HepG2 (cell line): ENCODE measurements around the gene RBM47.

Experiments used
- ARNT ChIP-seq: fragments of 450-650 bp; IDR thresholded peaks from 2 replicates; pipeline ENCODE4 v1.6.1; 2017
- CENPT ChIP-seq: sonication (generic); formaldehyde crosslinking; IDR thresholded peaks from 2 replicates; pipeline ENCODE4 v1.8.0; 2022; ENCODE audit warnings: low read depth, mild to moderate bottlenecking, moderate library complexity, missing genetic modification reagents
- CTCF ChIP-seq: sonication (generic); formaldehyde crosslinking; IDR thresholded peaks from 2 replicates; pipeline ENCODE4 v1.5.0; 2020; ENCODE audit warnings: mild to moderate bottlenecking, missing genetic modification reagents, moderate library complexity
- FOXJ3 ChIP-seq: sonication (generic); formaldehyde crosslinking; IDR thresholded peaks from 2 replicates; pipeline ENCODE4 v1.4.0; 2020; ENCODE audit warnings: missing genetic modification reagents, mild to moderate bottlenecking, borderline replicate concordance
- HHEX ChIP-seq: IDR thresholded peaks from 2 replicates; pipeline ENCODE4 v1.6.1; 2016; ENCODE audit warnings: control low read depth
- HMG20A ChIP-seq: IDR thresholded peaks from 2 replicates; pipeline ENCODE4 v1.6.1; 2016; ENCODE audit warnings: borderline replicate concordance
- HNRNPUL1 ChIP-seq: fragments of 200-400 bp; formaldehyde crosslinking; IDR thresholded peaks from 2 replicates; pipeline ENCODE4 v1.6.1; 2017; ENCODE audit warnings: low read depth, mild to moderate bottlenecking, low read length, moderate library complexity
- KDM1A ChIP-seq: IDR thresholded peaks from 2 replicates; pipeline ENCODE4 v1.6.1; 2016; ENCODE audit warnings: missing compliant biosample characterization
- NFE2L2 ChIP-seq: fragments of 150-350 bp; IDR thresholded peaks from 2 replicates; pipeline ENCODE4 v1.6.1; 2014; ENCODE audit warnings: low read length
- POLR2AphosphoS2 ChIP-seq: IDR thresholded peaks from 2 replicates; pipeline ENCODE4 v1.6.1; 2011; ENCODE audit warnings: low read depth, low read length, improper control_type of control experiment
- STAG1 ChIP-seq: sonication (generic); formaldehyde crosslinking; IDR thresholded peaks from 2 replicates; pipeline ENCODE4 v1.4.0; 2020; ENCODE audit warnings: missing genetic modification reagents
- ZNF501 ChIP-seq: sonication (generic); formaldehyde crosslinking; IDR thresholded peaks from 2 replicates; pipeline ENCODE4 v1.5.1; 2020; ENCODE audit warnings: mild to moderate bottlenecking, moderate library complexity, missing genetic modification reagents
- TF ChIP-seq, protein P1 (sequence below): sonication (generic); formaldehyde crosslinking; conservative IDR thresholded peaks from 2 replicates; pipeline ENCODE4 v1.5.0; 2020; ENCODE audit warnings: missing genetic modification reagents
- TF ChIP-seq, protein P2 (sequence below): sonication (generic); formaldehyde crosslinking; IDR thresholded peaks from 2 replicates; pipeline ENCODE4 v1.4.0; 2020; ENCODE audit warnings: missing genetic modification reagents

DNA sequence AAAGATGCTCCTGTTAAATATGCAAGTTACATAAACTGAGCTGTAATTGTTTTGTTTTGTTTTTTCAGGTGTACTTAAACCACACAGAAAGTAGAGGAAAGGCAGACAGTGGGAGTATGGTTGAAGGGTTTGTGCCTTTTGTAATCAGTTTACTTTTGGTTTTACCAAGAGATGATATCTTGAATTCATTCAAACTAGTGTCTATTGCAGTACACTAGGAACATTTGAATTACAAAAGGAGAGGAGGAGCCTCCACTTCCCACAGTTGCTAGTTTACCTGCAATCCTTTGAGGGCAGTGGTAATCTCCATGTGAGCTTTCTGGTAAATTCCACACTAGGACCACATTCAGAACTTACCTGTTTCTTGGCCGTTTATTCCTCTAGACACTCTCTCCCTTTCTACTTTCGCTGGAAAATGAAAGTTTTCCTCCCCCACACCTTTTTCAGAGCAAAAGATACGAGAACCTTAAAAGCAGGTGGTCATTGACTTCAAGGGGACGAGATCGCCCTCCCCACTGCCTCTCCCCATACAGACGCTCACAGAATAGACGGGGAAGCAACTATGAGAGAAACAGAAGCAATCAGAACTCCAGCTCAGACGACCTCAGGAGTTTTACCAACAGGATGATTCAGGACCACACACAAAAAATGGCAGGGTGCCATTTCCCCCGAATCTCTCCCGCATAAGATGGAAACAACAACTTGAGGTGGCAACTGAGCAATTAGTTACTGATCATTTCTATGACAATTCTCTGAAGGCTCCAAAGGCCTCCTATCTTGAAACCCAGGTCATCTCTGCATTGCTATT, 3.3 kb downstream of the RBM47 start:
- TF ChIP-seq CTCF (CRISPR knock-in tag) (no peak), HHEX (CRISPR knock-in tag) (no peak), POLR2AphosphoS2 (no peak), CENPT (CRISPR knock-in tag) (no peak), ZNF501 (CRISPR knock-in tag) (no peak), HNRNPUL1 (no peak), STAG1 (CRISPR knock-in tag) (no peak), FOXJ3 (CRISPR knock-in tag) (no peak), HMG20A (CRISPR knock-in tag) (no peak), KDM1A (CRISPR knock-in tag) (no peak), ARNT (no peak), NFE2L2 (no peak)
- TF ChIP-seq, protein P1, sequence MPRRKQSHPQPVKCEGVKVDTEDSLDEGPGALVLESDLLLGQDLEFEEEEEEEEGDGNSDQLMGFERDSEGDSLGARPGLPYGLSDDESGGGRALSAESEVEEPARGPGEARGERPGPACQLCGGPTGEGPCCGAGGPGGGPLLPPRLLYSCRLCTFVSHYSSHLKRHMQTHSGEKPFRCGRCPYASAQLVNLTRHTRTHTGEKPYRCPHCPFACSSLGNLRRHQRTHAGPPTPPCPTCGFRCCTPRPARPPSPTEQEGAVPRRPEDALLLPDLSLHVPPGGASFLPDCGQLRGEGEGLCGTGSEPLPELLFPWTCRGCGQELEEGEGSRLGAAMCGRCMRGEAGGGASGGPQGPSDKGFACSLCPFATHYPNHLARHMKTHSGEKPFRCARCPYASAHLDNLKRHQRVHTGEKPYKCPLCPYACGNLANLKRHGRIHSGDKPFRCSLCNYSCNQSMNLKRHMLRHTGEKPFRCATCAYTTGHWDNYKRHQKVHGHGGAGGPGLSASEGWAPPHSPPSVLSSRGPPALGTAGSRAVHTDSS (CRISPR knock-in tag), result no peak
- TF ChIP-seq, protein P2, sequence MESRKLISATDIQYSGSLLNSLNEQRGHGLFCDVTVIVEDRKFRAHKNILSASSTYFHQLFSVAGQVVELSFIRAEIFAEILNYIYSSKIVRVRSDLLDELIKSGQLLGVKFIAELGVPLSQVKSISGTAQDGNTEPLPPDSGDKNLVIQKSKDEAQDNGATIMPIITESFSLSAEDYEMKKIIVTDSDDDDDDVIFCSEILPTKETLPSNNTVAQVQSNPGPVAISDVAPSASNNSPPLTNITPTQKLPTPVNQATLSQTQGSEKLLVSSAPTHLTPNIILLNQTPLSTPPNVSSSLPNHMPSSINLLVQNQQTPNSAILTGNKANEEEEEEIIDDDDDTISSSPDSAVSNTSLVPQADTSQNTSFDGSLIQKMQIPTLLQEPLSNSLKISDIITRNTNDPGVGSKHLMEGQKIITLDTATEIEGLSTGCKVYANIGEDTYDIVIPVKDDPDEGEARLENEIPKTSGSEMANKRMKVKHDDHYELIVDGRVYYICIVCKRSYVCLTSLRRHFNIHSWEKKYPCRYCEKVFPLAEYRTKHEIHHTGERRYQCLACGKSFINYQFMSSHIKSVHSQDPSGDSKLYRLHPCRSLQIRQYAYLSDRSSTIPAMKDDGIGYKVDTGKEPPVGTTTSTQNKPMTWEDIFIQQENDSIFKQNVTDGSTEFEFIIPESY, result no peak
